Thoracic aorta (tissue), 2 donors: ENCODE measurements around the gene RBBP8NL. TPM values are rescaled to one million over a fixed set of nuclear protein-coding genes. Genes with fewer than 3 reads are reported as not detected.
A peak's percentile ranks its signal among the peaks of the same experiment; 100 is the strongest.

Experiments
- ATAC-seq: fragments of 150-250 bp; one replicate; pipeline ENCODE4 v1.8.0; 2017; ENCODE audit warnings: low read depth; ENCODE audit not compliant: insufficient number of reproducible peaks, low FRiP score
- DNase-seq: peaks from one replicate; pipeline ENCODE4 v3.0.0-alpha.2; 2020; ENCODE audit warnings: low spot score
- H3K27ac ChIP-seq, 2 donors: fragments of 200-600 bp; sonication (generic); 1 replicate in 1 of 2; 2 replicates in 1 of 2; pipeline ENCODE4 v1.5.1; 2016; ENCODE audit warnings: mild to moderate bottlenecking in 2 of 2, moderate library complexity in 2 of 2
- H3K27me3 ChIP-seq: fragments of 200-600 bp; sonication (generic); replicated peaks from 2 replicates; pipeline ENCODE4 v1.6.0; 2016; ENCODE audit warnings: mild to moderate bottlenecking; ENCODE audit not compliant: insufficient read depth
- H3K36me3 ChIP-seq: fragments of 200-600 bp; sonication (generic); one replicate; pipeline ENCODE4 v1.5.1; 2016
- H3K4me1 ChIP-seq, 2 donors: fragments of 200-600 bp; sonication (generic); 1 replicate in 1 of 2; 2 replicates in 1 of 2; pipeline versions ENCODE4 v1.5.1 to v1.6.0; 2016; ENCODE audit warnings: low read depth in 2 of 2, mild to moderate bottlenecking in 1 of 2; ENCODE audit not compliant: control insufficient read depth in 1 of 2
- H3K4me3 ChIP-seq: fragments of 200-600 bp; sonication (generic); 2 replicates; pipeline ENCODE4 v1.5.1; 2016; ENCODE audit warnings: mild to moderate bottlenecking
- H3K9me3 ChIP-seq: fragments of 200-600 bp; sonication (generic); 2 replicates; pipeline ENCODE4 v1.5.1; 2016
- total RNA-seq, 2 donors: library from RNA; depleted of rRNA; stranded (reverse); fragments of >200 nt; gene quantifications; one replicate each; pipeline versions ENCODE4 v1.1.0 to v1.2.3, GENCODE V29; 2016
- TF ChIP-seq, protein P1 (sequence below): fragments of 200-600 bp; sonication (generic); IDR thresholded peaks from one replicate; pipeline ENCODE4 v1.5.1; 2019; ENCODE audit warnings: antibody characterized with exemption

The RBBP8NL gene
- total RNA-seq, 2 donors from 2014 or later = not detected

DNA sequence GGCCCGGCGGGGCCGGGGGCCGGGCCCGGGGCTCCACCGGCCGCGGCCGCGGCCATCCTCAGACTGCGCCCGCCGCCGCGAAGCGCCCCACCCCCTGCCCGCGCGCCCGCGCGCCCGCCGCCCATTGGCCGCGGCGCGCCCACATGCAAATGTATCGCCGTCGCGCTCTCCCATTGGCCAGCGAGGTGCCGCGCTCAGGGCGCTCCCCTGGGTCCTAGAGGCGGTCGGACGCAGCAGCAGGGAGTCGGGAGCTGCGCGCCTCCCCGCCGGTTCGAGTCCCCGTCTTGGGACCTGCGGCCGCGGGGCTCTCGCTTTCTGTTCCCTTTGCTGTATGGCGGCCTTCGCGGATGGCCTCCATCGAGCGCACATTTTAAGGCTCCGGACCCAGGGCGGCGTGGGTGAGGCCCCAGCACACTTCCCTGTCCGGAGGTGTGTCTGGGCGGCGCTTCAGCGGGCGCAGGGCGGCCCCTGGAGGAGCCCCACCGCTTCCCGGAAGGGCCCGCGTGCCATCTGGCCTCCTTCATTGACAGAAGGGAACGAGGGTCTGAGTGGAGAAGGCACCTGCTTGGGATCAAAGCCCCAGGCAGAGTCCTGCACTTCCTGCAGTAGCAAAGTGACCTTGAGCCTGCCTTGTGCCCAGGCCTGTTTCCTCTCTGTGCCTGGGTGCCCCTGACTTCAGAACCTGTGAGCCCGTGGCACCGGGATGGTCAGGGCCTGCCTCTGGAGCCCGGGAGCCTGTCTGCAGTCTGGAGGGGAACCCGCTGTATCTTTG is 19.9 kb downstream of the RBBP8NL start, which contains the start of gene CABLES2:
TSS of gene CABLES2 (minus strand) at position 65 of the 772 bp plus-strand sequence. CDS start at position 56, 9 bp downstream.
- Histone ChIP-seq H3K4me1 (peaks cover 12 to 23% of the 10 kb centered on the region in 2 donors), H3K9me3 (no peaks in the 10 kb centered on the region), H3K27me3 (no peaks in the 10 kb centered on the region), H3K36me3 (no peaks in the 10 kb centered on the region), H3K4me3 (peak within 1 kb of the TSS; percentile 83), H3K27ac (peak within 1 kb of the TSS in 1 of 2 donors; percentile 37)
- DNase-seq (peak; percentile 76), ATAC-seq (peak; percentile 80)
- TF ChIP-seq, protein P1, sequence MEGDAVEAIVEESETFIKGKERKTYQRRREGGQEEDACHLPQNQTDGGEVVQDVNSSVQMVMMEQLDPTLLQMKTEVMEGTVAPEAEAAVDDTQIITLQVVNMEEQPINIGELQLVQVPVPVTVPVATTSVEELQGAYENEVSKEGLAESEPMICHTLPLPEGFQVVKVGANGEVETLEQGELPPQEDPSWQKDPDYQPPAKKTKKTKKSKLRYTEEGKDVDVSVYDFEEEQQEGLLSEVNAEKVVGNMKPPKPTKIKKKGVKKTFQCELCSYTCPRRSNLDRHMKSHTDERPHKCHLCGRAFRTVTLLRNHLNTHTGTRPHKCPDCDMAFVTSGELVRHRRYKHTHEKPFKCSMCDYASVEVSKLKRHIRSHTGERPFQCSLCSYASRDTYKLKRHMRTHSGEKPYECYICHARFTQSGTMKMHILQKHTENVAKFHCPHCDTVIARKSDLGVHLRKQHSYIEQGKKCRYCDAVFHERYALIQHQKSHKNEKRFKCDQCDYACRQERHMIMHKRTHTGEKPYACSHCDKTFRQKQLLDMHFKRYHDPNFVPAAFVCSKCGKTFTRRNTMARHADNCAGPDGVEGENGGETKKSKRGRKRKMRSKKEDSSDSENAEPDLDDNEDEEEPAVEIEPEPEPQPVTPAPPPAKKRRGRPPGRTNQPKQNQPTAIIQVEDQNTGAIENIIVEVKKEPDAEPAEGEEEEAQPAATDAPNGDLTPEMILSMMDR = peak; percentile 47

DNA sequence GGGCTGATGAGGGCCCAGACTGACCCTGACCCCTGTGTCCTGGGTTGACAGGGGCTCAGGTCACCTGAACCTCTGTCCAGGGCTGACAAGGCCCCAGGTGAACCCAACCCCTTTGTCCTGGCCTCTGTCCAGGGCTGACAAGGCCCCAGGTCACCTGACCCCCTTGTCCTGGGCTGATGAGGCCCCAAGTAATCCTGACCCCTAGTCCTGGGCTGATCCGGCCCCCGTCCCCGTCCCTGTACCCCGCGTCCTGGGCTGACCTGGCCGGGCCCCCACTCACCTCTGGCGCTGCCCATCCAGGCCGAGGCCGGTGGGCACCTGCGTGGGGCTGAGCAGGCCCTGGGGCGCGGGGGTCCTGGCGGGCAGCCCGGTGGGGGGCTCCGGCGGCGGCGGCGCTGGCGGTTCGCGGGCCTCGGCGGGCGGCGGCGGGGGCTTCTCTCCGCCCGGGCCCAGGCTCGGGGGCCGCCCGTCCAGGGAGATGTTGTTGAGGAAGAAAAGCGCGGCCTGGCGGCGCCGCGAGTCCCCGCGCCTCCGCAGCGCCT is 20.6 kb downstream of the RBBP8NL start:
- TF ChIP-seq, protein P1 = no peak
- Histone ChIP-seq H3K4me1 (peaks cover 12 to 23% of the 10 kb centered on the region in 2 donors), H3K36me3 (no peaks in the 10 kb centered on the region), H3K27ac (peak overlapping the region in 1 of 2 donors; percentile 37), H3K9me3 (no peaks in the 10 kb centered on the region), H3K4me3 (peak overlapping the region; percentile 83), H3K27me3 (no peaks in the 10 kb centered on the region)
- DNase-seq (no peak), ATAC-seq (no peak)

DNA sequence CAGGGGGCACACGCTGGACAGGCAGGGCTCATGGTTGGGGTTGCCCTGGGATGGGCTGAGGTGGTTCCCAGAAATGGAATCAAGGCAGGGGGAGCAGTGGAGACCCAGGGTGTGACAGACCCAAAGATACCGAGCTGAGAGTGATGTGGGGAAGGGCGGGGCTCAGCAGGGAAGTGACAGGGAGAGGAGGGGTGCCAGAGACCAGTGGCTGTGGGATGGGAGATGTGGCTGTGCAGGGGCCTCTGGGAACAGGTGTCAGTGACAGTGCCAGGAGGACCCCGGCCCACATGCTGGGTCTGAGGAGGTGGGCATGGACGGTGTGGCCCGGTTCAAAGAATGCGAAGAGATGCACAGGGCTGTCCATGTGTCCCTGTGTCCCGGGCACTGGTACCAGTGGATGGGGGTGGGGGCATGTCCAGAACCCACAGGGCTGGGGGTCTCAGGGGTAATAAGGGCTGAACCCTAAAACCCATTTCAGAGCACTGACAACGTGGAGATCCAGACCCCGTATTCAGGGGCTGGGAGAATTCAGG is 21.3 kb downstream of the RBBP8NL start:
- DNase-seq = no peak
- Histone ChIP-seq H3K4me3 (peak overlapping the region; percentile 83), H3K27me3 (no peaks in the 10 kb centered on the region), H3K9me3 (no peaks in the 10 kb centered on the region), H3K36me3 (no peaks in the 10 kb centered on the region), H3K27ac (no peak overlapping the region), H3K4me1 (peaks cover 12 to 23% of the 10 kb centered on the region in 2 donors)
- no peak for ATAC-seq
- TF ChIP-seq, protein P1 = no peak

DNA sequence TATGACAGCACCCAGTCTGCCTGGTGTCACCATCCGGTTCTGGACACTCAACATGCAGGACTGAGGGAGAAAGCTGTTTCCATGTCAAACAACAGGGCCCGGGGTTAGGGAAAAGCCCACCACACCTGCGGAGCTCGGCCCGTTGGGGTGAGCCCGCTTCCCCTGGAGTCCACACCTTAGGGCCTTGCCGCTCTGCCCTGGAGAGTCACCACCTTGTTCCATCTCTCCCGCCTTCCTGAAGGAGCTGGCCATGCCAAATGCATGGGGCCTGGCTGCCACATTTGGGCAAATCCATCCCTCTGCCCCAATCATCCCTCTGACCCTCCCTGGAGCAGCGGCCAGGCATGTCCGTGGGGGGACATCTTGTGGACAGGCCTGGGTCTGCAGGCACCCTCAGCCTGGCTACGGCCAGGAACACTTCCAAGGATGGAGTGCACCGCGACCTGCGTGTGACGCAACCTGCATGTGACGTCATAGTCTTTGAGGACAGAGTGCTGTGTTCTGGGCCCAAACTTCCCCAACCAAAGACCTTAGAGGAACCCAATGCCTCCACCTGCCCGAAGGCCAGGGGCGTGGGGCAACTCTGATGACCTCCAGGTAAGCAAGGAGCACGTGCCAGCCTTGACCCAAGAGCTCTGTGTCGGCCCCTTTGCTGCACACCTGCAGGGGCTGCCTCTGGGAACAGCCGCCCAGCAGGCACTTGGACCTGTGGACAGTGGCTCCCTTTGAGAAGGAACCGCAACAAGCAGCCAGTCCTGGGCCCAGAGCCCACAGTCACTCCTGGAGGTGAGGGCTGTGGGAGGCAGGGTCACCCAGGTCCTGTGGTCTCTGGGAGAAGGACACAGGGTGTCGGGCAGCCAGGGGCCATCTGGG is 22.0 kb downstream of the RBBP8NL start:
- no peaks in the 10 kb centered on the region for H3K9me3 ChIP-seq
- no peaks in the 10 kb centered on the region for H3K27me3 ChIP-seq
- ATAC-seq (no peak), DNase-seq (no peak)
- H3K4me3 ChIP-seq = peak overlapping the region; percentile 83
- TF ChIP-seq, protein P1 = peak; percentile 58
- H3K4me1 ChIP-seq = peaks cover 12 to 23% of the 10 kb centered on the region in 2 donors
- H3K36me3 ChIP-seq = no peaks in the 10 kb centered on the region
- H3K27ac ChIP-seq = no peak overlapping the region
